ENCODE results near the gene DBH.

- no peak for TF ChIP-seq CTCF (conservative IDR thresholded peaks at IDR 0.05; ENCODE audit: low read depth, low read length)
- TF ChIP-seq EZH2 (IDR thresholded peaks at IDR 0.05; ENCODE audit: borderline replicate concordance, low read depth, low read length, poor library complexity, severe bottlenecking): no peak
These were observed 71.6 kb downstream of the DBH start for GRCh38 chr9:133707763-133708245.
